ENCODE data around the gene ELMO1.

ELMO1 gene

DNA sequence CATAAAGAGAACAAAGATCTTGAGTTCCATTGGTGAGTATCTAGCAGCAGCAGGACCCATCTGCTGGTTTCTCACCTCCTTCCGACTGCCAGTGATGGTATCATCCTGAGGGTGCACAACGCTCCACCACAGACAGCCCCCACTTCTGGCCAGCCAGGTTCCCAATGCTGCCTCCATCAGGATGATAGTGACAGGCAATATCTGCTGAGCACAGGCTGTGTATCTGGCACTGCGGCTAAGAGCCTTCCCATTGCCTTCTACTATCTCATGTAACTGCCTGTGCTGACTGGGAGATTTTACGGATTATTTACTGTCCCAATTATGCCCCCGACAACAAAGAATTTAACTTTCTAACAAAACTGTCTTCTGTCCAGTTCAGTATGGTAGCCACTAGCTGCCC lies 372.0 kb downstream of the ELMO1 start:
- no peak for DNase-seq

DNA sequence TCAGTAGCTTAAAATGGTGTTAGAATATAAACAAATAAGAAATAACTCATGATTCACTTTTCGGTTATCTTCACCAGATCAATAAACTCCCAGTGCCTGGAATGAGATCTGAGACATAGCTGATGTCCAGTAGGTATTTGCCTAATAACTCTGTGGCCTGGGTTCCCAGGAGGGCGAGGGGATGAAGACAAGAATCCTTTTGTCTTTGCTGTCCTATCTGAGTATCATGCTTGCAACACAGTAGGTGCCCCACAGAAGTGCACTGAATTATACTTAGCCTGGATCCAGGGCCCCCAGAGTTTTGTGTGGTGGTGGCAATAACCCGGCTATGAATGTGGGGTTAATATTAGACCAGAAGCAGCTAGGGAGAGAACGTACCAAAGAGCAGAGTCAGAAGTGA lies 374.3 kb downstream of the ELMO1 start:
- DNase-seq, result no peak

DNA sequence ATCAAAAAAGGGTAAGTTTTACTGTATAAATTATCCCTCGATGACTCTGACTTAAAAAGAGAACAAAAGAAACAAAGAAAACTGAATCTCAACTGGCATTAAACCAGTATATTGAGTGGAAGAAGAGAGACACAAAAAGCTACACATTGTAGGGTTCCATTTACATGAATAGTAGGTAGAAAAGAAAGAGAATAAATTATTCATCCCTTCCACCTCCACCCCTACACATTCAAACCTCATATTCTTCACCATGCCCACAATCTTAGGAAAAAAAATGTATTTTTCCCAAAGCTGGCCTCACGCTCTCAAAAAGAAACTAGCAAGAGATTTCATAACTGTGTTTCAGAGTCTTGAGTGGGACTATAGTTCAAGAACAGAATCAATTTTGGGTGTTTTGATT lies 377.5 kb downstream of the ELMO1 start:
- DNase-seq, result no peak

DNA sequence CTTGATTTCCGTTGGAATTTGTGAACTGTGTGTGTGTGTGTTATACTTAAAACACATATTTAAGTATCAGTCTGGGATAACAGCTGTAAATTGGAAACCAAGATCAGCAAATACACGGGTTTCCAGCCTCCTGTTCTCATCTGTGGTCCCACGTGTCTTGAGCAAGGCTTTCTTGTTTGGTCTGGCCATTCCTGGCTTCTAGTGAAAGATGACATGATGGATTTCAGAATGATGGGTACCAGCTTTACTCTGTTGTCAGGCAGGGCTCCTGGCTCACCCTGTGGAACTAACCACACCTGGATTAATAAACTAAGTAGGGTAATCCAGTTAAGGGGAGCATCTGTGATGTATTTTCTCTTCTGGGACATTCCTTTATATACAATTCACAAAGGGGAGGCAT lies 378.2 kb downstream of the ELMO1 start:
- no peak for DNase-seq

DNA sequence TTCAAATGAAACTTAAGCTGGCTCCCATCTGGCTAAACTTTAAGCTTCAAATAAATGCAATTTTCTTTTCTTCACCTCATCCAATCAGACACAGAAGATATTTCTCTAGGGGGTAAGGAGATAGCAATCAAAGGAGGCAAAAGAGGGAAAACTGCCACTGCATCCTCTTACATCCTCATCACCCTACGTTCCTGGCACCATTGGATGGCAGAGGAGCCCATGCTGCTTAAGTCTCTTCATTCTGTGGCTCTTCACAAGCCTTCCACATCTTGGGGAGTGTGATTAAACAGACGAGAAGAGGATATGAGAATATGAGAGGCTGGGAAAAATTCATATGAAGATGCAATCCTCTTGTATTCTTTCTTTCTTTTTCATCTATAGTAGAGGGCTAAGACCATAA lies 378.6 kb downstream of the ELMO1 start:
- no peak for DNase-seq

DNA sequence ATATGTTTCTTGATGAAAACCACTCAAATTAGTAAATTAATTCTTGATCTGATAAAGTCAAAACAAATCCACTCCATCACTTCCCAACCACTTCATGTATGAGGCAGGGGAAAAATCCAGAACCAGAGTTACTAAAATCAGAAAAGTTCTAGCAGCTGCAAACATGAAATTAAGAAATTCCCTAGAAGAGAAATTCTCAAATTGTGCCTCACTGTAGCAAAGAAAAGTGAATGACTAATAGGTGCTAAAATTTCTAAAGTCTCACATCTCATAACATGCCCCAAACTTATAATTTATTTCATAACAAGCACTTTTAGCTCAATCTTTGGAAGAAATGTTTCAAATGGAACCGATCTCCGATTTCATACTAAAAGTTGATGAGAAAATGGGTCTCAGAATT lies 379.3 kb downstream of the ELMO1 start:
- no peak for DNase-seq

DNA sequence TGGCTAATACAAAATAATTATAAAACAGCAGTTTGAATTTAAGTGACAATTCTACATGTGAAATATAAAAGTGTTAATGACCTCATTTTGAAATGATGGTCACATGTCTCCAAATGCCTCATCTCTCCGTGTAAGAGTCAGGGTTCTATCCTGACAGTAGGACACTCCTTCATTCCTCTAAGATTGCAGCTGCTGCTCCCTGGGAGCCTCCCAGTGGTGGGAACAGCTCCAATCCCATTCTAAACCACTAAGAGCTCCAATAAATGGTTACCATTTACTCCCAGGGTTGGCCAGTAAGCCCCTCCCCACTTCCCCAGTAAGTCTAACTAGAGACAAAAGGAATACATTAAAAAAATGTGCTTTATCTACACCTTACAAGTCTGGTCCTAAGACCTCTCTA lies 379.8 kb downstream of the ELMO1 start:
- DNase-seq, result no peak

DNA sequence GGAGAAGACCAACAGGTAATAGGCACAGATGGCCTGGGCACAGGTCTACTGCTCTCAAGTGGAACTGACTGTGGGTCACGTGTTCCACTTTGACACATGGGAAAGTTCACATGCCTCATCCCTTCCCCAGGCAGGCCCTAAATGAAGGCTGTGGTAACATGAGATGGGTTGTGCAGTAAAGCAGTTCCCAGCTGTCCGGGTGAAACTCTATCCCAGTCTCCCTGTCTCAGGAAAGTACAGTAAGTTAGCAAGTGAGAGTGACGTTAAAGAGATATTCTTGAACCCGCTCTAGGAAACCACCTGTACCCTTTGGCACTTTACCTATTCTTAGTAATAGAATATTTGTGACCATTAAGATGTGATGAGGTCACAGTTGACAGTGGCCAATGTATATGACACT lies 380.6 kb downstream of the ELMO1 start:
- DNase-seq, result no peak

DNA sequence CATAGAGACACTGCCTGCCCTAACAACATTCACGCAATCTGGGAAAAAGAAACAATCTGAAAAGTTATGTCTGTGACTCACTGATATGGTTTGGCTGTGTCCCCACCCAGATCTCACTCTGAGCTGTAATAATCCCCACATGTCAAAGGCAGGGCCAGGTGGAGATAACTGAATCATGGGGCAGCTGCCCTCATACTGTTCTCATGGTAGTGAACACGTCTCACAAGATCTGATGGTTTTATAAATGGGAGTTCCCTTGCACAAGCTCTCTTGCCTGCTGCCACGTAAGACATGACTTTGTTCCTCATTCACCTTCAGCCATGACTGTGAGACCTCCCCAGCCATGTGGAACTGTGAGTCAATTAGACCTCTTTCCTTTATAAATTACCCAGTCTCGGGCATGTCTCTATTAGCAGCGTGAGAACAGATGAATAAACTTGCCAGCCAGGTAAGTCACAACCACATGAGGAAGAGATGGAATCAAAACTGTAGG lies 382.8 kb downstream of the ELMO1 start:
- DNase-seq, result no peak

DNA sequence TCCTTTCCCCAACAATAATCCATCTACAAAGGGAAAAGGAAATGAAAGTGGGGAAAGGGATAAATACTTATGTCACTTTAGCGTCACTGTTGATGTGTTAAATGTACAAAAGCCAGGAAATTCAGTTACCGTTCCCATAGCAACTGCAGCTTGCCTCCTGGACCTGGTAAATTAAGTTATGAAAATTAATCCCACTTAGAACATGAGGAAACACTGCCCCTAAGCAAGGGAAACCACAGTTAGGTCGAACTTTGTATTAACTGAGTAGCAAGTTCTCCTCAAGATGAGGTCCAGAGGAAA lies 386.2 kb downstream of the ELMO1 start:
- no peak for DNase-seq

DNA sequence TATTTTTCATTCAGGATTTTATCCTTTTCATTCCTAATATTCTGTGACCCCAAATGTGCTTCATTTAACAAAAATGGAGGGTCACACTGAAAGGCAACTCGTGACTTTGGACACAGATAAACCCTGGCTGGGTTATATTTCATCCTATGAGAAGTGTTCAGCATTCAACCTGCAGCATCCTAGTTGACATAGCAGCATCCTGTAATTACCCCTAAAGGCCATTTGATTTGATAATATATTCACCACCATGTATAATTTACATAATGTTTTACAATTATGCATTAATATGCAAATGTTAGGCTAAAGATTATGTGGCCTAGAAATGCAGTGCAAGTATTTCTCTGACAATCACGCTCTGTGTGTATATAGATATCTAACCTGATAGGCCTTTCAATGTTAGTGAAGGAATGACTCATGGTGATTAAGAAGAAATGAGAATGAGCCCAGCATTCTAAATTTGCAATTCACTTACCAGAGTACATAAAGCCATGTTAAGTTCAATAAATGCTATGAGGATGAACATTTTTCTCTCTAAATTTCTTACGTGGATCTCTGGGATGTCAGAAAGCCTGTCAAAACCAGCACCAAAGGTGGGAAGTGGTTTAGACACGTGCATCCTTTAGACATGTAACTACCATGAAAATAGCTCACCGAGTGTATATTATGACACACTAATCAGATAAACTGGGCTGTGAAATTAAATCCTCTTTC lies 386.7 kb downstream of the ELMO1 start:
- DNase-seq, result no peak

DNA sequence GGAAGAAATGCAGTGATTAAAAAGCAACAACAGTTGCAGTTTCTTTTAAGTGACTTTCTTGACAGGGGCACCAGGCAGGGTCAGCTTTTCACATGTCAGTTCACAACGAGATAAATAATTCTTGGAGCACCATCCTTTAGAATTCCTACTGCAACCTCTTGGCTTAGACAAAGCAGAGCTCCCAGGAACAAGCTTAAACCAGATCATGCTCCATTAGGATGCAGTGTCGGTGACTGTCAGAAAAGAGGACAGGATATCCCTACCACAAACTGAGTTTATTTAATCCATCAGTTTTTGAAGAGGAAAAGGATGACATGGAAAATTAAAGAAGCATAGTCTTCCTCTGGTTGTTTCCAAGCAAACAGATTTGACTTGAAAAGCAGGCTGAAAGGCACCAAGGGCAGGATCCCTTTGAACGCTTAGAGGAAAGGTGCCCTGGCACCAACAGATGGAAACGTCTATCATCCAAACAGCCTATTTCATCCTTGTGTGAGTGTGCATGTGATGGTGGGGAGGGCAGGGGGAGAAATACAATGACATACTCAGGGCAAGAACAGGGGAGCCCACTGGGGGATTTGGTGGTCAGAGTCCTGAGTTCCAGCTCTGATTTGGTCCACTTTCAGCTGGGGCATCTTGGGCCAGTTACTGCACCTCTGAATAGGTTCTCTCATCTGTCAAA lies 392.3 kb downstream of the ELMO1 start:
- DNase-seq, result no peak

DNA sequence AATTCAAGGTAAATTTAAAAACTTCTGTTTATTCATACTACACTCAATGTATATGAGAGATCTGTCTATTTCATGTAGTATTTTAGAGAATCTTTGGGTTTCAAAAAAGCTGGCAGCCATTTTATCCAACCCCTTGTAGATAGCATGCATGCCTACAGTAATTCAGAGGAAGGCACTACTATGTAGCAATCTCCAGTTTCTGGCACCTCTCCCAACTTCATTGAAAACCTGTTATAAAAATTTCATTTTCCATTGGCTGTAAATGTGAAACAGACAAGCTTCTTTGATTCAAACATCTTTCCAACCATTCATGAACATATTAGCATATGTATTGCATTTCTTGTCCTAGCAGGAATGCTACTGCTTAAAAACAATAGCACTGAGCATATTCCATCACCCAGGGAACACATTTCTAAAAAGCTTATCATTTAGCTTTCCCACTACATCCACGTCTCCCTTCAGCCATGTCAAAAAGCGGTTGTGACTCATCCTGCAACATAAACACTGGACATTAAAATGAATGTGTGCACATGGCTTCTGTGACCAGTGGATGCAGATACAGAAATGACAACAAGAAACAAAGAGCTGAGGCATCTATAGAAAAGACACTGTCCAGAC lies 393.9 kb downstream of the ELMO1 start:
- DNase-seq, result peak; percentile 35

DNA sequence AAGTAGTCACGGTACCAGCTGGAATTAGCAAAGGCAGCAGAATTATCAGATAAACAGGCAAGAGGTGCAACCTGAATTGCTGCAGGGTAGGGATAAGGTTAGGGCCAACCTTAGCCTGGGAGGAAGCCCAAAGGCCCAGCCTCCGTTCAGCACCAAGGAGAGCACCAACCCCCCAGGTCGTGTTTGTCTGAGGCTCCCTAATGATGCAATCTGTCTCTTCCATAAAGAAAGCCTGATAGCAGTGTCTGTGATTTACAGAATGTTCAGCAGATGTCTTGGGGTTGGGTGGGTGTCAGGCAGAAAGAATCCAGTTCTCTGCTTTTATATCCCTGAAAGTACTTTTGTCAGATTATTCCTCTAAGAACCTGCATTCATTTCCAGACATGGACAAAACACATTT lies 396.0 kb downstream of the ELMO1 start:
- no peak for DNase-seq

DNA sequence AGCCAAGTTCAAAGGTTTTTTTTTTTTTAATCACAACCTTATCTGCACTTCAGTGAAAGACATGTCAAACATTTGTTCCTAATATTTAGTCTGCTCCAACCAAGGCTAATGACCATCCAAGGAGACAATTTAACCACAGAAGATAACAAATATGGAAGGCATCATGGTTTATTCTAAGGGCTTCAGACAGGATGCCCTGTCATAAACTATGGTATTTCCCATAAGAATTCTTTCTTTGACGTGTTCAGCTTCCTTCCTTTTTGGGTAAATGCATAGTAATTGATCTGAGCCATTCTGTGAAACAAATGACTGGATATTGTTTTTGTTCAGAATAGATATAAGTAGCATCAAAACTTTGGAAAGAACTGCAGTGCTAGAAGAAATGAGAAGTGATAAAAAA lies 397.9 kb downstream of the ELMO1 start:
- no peak for DNase-seq

DNA sequence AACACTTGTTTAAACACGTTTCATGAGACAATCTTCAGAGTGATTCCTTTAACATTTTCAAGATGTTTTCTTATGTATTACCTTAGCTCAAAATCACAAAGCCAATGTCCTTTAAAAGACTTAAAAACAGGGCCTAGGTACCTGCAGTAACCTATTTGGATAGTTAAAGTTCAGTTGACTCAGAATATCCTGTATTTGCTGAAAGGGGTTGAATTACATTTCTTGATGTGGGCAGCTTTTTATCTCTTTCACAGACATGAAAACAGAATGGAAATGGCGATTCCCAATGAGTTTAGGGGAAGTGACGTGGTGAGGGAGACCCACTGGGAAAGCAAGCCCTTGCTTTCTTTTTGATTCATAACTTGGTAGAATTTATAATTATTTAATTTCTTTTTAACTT lies 400.0 kb downstream of the ELMO1 start:
- DNase-seq, result no peak

DNA sequence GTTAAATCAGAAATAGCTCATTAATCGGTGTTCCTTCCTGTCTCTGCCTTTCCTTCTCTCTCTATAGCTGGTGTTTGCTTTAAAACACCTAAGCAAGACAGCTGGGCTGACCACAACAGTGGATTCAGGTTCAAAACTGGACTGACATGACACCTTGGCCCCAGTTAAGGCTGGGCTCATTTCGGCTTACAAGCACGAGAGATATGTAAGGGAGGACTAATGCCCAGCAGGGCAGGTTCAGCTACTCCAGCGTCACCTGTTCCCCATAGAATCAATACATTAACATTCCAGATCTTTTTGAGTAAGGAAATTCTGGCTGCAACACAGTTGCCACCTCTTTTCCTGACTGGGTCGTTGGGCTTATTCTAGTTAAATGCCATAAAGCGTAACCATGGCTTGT lies 401.4 kb downstream of the ELMO1 start:
- DNase-seq, result no peak

DNA sequence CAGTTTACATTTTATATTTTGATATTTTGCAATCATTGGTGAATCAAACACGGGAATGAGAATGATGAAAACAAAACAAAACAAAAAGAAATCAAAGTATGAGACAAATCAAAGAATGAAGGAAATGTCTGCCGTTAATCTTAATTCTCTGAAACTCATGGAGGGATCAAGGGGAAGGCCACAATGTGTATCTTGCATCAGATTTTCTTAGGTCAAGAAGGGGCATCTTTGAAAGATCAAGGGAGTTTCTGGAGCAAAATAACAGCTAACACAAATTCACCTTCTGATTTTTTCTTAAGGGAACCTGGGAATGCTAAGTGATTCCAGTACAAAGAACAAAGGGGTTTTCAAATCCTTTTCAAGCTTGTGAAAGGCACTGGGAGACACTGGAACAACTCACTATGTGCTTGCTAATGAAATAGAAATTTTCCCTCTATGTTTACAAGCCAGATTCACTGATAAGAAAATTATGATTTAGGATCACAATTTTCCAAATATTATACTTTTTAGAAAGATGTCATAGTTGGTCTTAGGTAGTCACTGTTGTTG lies 402.1 kb downstream of the ELMO1 start:
- no peak for DNase-seq

DNA sequence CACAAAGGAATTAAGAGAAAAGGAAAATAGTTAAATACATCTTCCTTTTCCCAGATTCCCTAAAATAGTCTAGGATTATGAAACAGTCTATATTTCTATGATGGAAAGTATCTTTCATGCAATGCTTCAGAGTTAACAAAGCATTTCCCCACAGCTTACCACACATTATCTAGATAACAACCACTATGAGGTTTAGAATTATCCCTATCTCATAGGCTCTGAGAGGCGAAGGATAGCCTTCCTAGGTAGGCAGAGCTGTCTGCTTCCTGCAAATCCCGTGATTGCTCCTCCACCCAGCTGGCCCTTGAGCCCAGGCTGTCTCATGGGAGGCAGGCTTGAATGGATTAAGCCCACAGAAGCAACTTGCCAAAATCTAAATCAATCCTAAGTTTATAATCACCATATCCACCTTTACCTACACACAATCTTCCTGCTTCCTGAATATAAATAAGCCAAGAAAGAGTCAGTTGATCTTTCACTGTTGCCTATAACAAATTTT lies 402.9 kb downstream of the ELMO1 start:
- DNase-seq, result no peak

DNA sequence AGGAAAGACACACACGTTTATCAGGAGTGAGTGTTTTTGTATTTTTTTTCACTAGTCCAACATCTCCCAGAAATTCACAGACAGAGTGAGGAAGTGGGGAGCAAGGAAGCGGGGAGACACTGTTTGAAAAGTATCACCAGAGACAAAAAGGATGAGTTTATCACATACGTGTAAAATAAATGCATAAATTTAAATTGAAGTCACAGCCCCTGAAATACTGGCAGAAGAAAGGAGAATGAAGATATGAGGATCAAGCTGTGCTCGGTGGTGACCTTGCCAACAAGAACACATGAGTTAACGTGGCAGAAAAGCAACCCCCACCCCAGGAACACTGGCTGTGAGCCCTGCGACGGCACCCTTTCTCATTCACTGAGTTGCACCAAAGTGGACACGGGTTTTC lies 407.2 kb downstream of the ELMO1 start:
- DNase-seq, result no peak

DNA sequence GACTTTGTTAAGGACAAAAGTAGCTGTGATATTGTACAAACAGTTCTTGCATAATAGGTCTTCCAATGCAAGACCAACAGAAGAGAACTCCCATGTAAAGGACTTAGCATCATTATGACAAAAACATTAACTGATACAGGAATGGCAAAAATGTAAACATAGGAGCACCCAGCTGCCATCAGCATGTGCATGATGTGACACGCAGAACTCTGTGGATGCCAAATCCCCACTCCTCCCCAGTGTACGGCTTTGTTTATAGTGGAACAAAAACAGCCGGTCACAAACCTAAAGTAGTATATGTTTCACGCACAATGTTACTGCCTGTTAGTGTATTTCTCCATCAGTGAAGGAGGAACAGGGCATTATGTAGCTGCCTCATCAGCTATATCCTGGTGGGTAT lies 408.3 kb downstream of the ELMO1 start:
- DNase-seq, result no peak

DNA sequence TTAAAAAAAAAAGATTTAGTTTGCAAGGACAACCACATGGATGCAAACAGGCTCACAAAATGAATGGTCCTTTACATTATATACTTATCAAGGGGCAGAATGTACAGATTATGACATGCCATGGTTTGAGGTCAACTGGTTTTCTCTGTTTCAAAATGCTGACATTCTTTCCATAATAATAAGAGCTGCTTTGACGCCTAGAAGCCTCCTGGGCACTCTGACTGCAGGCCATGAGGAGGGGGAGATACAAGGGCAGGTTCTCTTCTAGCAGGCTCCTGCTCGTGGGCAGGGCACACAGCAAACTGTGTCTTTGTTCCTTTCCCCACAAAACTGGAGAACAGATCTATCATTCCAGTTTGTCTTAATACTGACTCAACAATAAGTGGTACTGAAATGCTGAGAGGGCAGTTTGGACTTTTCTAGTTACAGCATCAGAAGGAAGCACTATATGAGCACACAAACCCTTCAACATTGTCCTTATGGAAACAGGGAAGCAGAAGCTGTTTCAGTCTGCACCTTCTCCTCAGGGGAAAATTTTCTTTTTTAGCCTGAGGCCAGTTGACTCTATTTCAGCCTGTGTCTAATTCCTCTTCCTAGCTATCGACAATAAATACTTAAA lies 409.4 kb downstream of the ELMO1 start:
- DNase-seq, result no peak

DNA sequence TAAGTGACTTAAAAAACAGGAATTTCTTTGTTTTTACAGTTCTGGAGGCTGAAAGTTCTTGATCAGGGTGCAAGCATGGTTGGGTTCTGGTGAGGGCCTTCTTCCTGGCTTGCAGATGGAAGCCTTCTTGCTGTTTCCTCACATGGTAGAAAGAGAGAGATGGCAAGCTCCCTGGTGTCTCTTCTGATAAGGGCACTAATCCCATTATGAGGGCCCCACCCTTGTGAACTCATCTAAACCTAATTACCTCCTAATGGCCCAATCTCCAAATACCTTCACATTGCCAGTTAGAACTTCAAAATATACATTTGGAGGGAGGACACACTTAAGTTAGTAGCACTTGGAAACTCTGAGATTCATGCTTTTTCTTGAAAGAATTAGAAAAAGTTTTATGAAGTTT lies 410.0 kb downstream of the ELMO1 start:
- DNase-seq, result no peak

DNA sequence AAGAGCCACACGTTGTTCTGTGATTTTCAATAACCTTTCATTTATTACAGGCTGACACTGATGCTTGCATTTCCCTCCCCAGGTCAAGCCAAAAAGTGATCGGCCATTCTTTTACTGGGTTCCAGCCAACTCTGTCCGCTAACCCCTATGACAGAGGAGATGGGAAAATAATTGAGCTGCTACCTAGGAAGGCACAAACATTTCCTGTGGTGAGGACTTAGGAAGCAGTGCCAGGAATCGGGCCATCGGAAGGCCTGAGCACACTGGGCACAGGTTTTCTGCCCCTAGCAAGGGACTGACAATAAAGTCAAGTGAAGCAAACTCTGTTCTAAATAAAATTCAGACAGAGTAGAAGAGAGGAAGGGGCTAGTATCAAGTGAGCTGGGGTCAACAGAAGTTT lies 411.4 kb downstream of the ELMO1 start:
- DNase-seq, result no peak
